ENCODE measurements around the gene SLC6A2.

The SLC6A2 gene

GRCh38 chr16:55655381-55655896 is 349 bp upstream of the SLC6A2 start:
- in situ Hi-C loops (cut with MboI; ENCODE audit: low sequenced_read_pairs, unreplicated experiment): no loop called here
- no peak for TF ChIP-seq CTCF (IDR thresholded peaks at IDR 0.05; ENCODE audit: borderline replicate concordance, control extremely low read depth, extremely low read depth, insufficient read depth, missing control alignments)
- DNase-seq (ENCODE audit: low spot score): no peak

- in situ Hi-C loops (cut with MboI; ENCODE audit: low sequenced_read_pairs, unreplicated experiment): no loop called here
- no peak for DNase-seq (ENCODE audit: low spot score)
- no peak for TF ChIP-seq CTCF (IDR thresholded peaks at IDR 0.05; ENCODE audit: borderline replicate concordance, control extremely low read depth, extremely low read depth, insufficient read depth, missing control alignments)
These were observed 904 bp downstream of the SLC6A2 start for GRCh38 chr16:55656691-55657092.

GRCh38 chr16:55657616-55658015 is 1.8 kb downstream of the SLC6A2 start:
- TF ChIP-seq CTCF (IDR thresholded peaks at IDR 0.05; ENCODE audit: borderline replicate concordance, control extremely low read depth, extremely low read depth, insufficient read depth, missing control alignments): no peak
- no peak for DNase-seq (ENCODE audit: low spot score)
- in situ Hi-C loops (cut with MboI; ENCODE audit: low sequenced_read_pairs, unreplicated experiment): no loop called here

GRCh38 chr16:55658898-55659420 is 3.2 kb downstream of the SLC6A2 start:
- TF ChIP-seq CTCF (IDR thresholded peaks at IDR 0.05; ENCODE audit: borderline replicate concordance, control extremely low read depth, extremely low read depth, insufficient read depth, missing control alignments): no peak
- DNase-seq (ENCODE audit: low spot score): no peak
- in situ Hi-C loops (cut with MboI; ENCODE audit: low sequenced_read_pairs, unreplicated experiment): no loop called here

- DNase-seq (ENCODE audit: low spot score): no peak
- TF ChIP-seq CTCF (IDR thresholded peaks at IDR 0.05; ENCODE audit: borderline replicate concordance, control extremely low read depth, extremely low read depth, insufficient read depth, missing control alignments): no peak
- in situ Hi-C loops (cut with MboI; ENCODE audit: low sequenced_read_pairs, unreplicated experiment): no loop called here
These were observed 4.2 kb downstream of the SLC6A2 start for GRCh38 chr16:55660026-55660425.

- in situ Hi-C loops (cut with MboI; ENCODE audit: low sequenced_read_pairs, unreplicated experiment): no loop called here
- no peak for TF ChIP-seq CTCF (IDR thresholded peaks at IDR 0.05; ENCODE audit: borderline replicate concordance, control extremely low read depth, extremely low read depth, insufficient read depth, missing control alignments)
These were observed 5.0 kb downstream of the SLC6A2 start for GRCh38 chr16:55660828-55661227.

More at GRCh38 chr16:55660828-55661227, 5.0 kb downstream of the SLC6A2 start:
- DNase-seq (ENCODE audit: low spot score): no peak

Data from GM13976 (cell line).